ENCODE measurements around the gene VHLL.
A peak's percentile ranks its signal among the peaks of the same experiment; 100 is the strongest.

The VHLL gene

GRCh38 chr1:156342166-156342955 is 43.3 kb upstream of the VHLL start:
- peaks cover 6% of the 10 kb centered on the region for H3K79me2 ChIP-seq (ENCODE audit: control insufficient read depth, insufficient read depth, low read length)
- H3K4ac ChIP-seq (ENCODE audit: low read depth, low read length): no peak overlapping the region
- no peak overlapping the region for H3K23ac ChIP-seq (ENCODE audit: low read length)
- no peak overlapping the region for H3K4me3 ChIP-seq (ENCODE audit: low read length)
- H3K4me1 ChIP-seq (ENCODE audit: control insufficient read depth, low read depth, low read length): no peaks in the 10 kb centered on the region
- H3K56ac ChIP-seq (ENCODE audit: low read length): no peak overlapping the region
- no peaks in the 10 kb centered on the region for H3K27me3 ChIP-seq (ENCODE audit: insufficient read depth, low read length, poor library complexity)
- no peak overlapping the region for H3K18ac ChIP-seq (ENCODE audit: low read length)
- H2AK5ac ChIP-seq (ENCODE audit: low read length): no peak overlapping the region
- no peak overlapping the region for H2BK15ac ChIP-seq (replicated peaks; ENCODE audit: low read depth)
- no peaks in the 10 kb centered on the region for H3K36me3 ChIP-seq (ENCODE audit: control insufficient read depth, insufficient read depth, low read length)
- H3K79me1 ChIP-seq (ENCODE audit: low read length): no peaks in the 10 kb centered on the region
- no peak overlapping the region for H3K27ac ChIP-seq (ENCODE audit: low read depth, low read length)
- WGBS (ENCODE audit: extremely low coverage, insufficient coverage, low lambda C conversion rate): no CpG with 5 or more reads among the region's 1 CpG
- H2BK120ac ChIP-seq (ENCODE audit: low read depth, low read length): no peak overlapping the region
- H3K9ac ChIP-seq (ENCODE audit: low read length): no peak overlapping the region
- no peak for DNase-seq
- no peak overlapping the region for H3K4me2 ChIP-seq (ENCODE audit: low read length)
- H4K8ac ChIP-seq (ENCODE audit: low read depth, low read length): no peak overlapping the region
- no peak overlapping the region for H2BK5ac ChIP-seq (ENCODE audit: low read length)
- H4K5ac ChIP-seq (ENCODE audit: low read length): no peak overlapping the region

GRCh38 chr1:156338180-156338976 is 39.3 kb upstream of the VHLL start, which contains the start of the genes CCT3 and TSACC:
CCT3 (minus strand) TSS chr1:156338292; CDS start chr1:156338184, 108 bp downstream.
TSACC (plus strand) TSS chr1:156338526; CDS start chr1:156339758, 1,232 bp downstream.
- H2AK5ac ChIP-seq (ENCODE audit: low read length): peak within 1 kb of the TSS; percentile 33
- peak within 1 kb of the TSS; percentile 90 for H3K4me2 ChIP-seq (ENCODE audit: low read length)
- no peak within 1 kb of the TSS for H4K8ac ChIP-seq (ENCODE audit: low read depth, low read length)
- H3K79me1 ChIP-seq (ENCODE audit: low read length): peaks cover 8% of the 10 kb centered on the region
- peaks cover 2% of the 10 kb centered on the region for H3K4me1 ChIP-seq (ENCODE audit: control insufficient read depth, low read depth, low read length)
- no peak within 1 kb of the TSS for H4K5ac ChIP-seq (ENCODE audit: low read length)
- H3K18ac ChIP-seq (ENCODE audit: low read length): no peak within 1 kb of the TSS
- peak within 1 kb of the TSS; percentile 88 for H3K4me3 ChIP-seq (ENCODE audit: low read length)
- no CpG with 5 or more reads among the region's 47 CpGs for WGBS (ENCODE audit: extremely low coverage, insufficient coverage, low lambda C conversion rate)
- no peak within 1 kb of the TSS for H2BK15ac ChIP-seq (replicated peaks; ENCODE audit: low read depth)
- peaks cover 4% of the 10 kb centered on the region for H3K36me3 ChIP-seq (ENCODE audit: control insufficient read depth, insufficient read depth, low read length)
- peak within 1 kb of the TSS; percentile 24 for H3K27ac ChIP-seq (ENCODE audit: low read depth, low read length)
- peak within 1 kb of the TSS; percentile 33 for H3K23ac ChIP-seq (ENCODE audit: low read length)
- H2BK5ac ChIP-seq (ENCODE audit: low read length): peak within 1 kb of the TSS; percentile 48
- H3K56ac ChIP-seq (ENCODE audit: low read length): peak within 1 kb of the TSS; percentile 97
- H3K79me2 ChIP-seq (ENCODE audit: control insufficient read depth, insufficient read depth, low read length): peaks cover 31% of the 10 kb centered on the region
- H3K4ac ChIP-seq (ENCODE audit: low read depth, low read length): peak within 1 kb of the TSS; percentile 24
- H2BK120ac ChIP-seq (ENCODE audit: low read depth, low read length): no peak within 1 kb of the TSS
- H3K9ac ChIP-seq (ENCODE audit: low read length): peak within 1 kb of the TSS; percentile 96
- DNase-seq: peak; percentile 100
- no peaks in the 10 kb centered on the region for H3K27me3 ChIP-seq (ENCODE audit: insufficient read depth, low read length, poor library complexity)

DNA sequence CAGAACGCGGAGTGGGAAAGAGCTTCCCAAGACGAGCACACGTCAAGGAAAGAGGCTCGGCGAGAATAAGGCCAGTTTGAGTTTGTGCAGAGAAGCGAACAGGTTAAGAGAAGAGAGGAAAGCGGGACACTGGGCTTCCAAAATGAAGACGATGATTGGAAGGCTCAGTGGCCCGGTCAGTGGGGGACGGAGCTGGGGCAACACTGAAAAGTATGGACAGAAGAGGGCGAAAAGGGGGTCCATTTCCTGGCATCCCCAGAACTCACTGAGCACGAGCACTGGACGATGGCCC is 38.7 kb upstream of the VHLL start:
- peak overlapping the region; percentile 33 for H2AK5ac ChIP-seq (ENCODE audit: low read length)
- no peak overlapping the region for H4K5ac ChIP-seq (ENCODE audit: low read length)
- peaks cover 8% of the 10 kb centered on the region for H3K79me1 ChIP-seq (ENCODE audit: low read length)
- H3K18ac ChIP-seq (ENCODE audit: low read length): no peak overlapping the region
- H3K4me2 ChIP-seq (ENCODE audit: low read length): peak overlapping the region; percentile 22
- H3K4me3 ChIP-seq (ENCODE audit: low read length): peak overlapping the region; percentile 88
- H3K56ac ChIP-seq (ENCODE audit: low read length): peak overlapping the region; percentile 97
- H3K4me1 ChIP-seq (ENCODE audit: control insufficient read depth, low read depth, low read length): peaks cover 2% of the 10 kb centered on the region
- peak overlapping the region; percentile 18 for H3K4ac ChIP-seq (ENCODE audit: low read depth, low read length)
- H3K9ac ChIP-seq (ENCODE audit: low read length): peak overlapping the region; percentile 96
- no peak overlapping the region for H2BK15ac ChIP-seq (replicated peaks; ENCODE audit: low read depth)
- peaks cover 31% of the 10 kb centered on the region for H3K79me2 ChIP-seq (ENCODE audit: control insufficient read depth, insufficient read depth, low read length)
- H3K23ac ChIP-seq (ENCODE audit: low read length): peak overlapping the region; percentile 33
- H2BK120ac ChIP-seq (ENCODE audit: low read depth, low read length): no peak overlapping the region
- H3K36me3 ChIP-seq (ENCODE audit: control insufficient read depth, insufficient read depth, low read length): peaks cover 4% of the 10 kb centered on the region
- H3K27ac ChIP-seq (ENCODE audit: low read depth, low read length): peak overlapping the region; percentile 24
- H3K27me3 ChIP-seq (ENCODE audit: insufficient read depth, low read length, poor library complexity): no peaks in the 10 kb centered on the region
- peak overlapping the region; percentile 48 for H2BK5ac ChIP-seq (ENCODE audit: low read length)
- no peak for DNase-seq
- no peak overlapping the region for H4K8ac ChIP-seq (ENCODE audit: low read depth, low read length)
- no CpG with 5 or more reads among the region's 14 CpGs for WGBS (ENCODE audit: extremely low coverage, insufficient coverage, low lambda C conversion rate)

GRCh38 chr1:156337052-156337887 is 38.2 kb upstream of the VHLL start:
- no CpG with 5 or more reads among the region's 34 CpGs for WGBS (ENCODE audit: extremely low coverage, insufficient coverage, low lambda C conversion rate)
- peak overlapping the region; percentile 24 for H3K4ac ChIP-seq (ENCODE audit: low read depth, low read length)
- no peak overlapping the region for H4K8ac ChIP-seq (ENCODE audit: low read depth, low read length)
- H3K4me3 ChIP-seq (ENCODE audit: low read length): peak overlapping the region; percentile 88
- no peak overlapping the region for H2BK15ac ChIP-seq (replicated peaks; ENCODE audit: low read depth)
- H2BK120ac ChIP-seq (ENCODE audit: low read depth, low read length): no peak overlapping the region
- peaks cover 8% of the 10 kb centered on the region for H3K79me1 ChIP-seq (ENCODE audit: low read length)
- peak overlapping the region; percentile 97 for H3K56ac ChIP-seq (ENCODE audit: low read length)
- H3K9ac ChIP-seq (ENCODE audit: low read length): peak overlapping the region; percentile 96
- peaks cover 2% of the 10 kb centered on the region for H3K4me1 ChIP-seq (ENCODE audit: control insufficient read depth, low read depth, low read length)
- peaks cover 31% of the 10 kb centered on the region for H3K79me2 ChIP-seq (ENCODE audit: control insufficient read depth, insufficient read depth, low read length)
- H2AK5ac ChIP-seq (ENCODE audit: low read length): no peak overlapping the region
- peak overlapping the region; percentile 33 for H3K23ac ChIP-seq (ENCODE audit: low read length)
- H3K27ac ChIP-seq (ENCODE audit: low read depth, low read length): peak overlapping the region; percentile 24
- H3K27me3 ChIP-seq (ENCODE audit: insufficient read depth, low read length, poor library complexity): no peaks in the 10 kb centered on the region
- peaks cover 4% of the 10 kb centered on the region for H3K36me3 ChIP-seq (ENCODE audit: control insufficient read depth, insufficient read depth, low read length)
- H2BK5ac ChIP-seq (ENCODE audit: low read length): peak overlapping the region; percentile 48
- H4K5ac ChIP-seq (ENCODE audit: low read length): no peak overlapping the region
- no peak for DNase-seq
- peak overlapping the region; percentile 63 for H3K4me2 ChIP-seq (ENCODE audit: low read length)
- no peak overlapping the region for H3K18ac ChIP-seq (ENCODE audit: low read length)

DNA sequence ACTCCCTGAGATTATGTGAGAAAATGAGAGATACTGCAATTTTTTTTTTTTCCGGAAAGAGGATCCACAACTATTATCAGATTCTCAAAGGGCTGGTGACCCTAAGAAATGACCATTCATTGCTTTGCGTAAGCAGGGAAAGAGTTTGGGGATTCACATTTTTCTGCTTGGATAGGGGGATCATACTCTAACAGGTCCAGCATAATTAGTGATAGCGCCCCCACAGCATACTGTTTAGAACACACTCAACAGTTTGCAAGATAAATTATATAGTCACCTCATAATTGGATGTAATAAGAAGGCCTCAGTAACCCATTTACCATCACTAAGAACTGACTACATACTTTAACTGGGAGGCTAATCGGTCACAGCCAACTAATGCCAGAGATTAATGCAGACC is 37.1 kb upstream of the VHLL start:
- no peak overlapping the region for H4K8ac ChIP-seq (ENCODE audit: low read depth, low read length)
- H3K4me1 ChIP-seq (ENCODE audit: control insufficient read depth, low read depth, low read length): peaks cover 2% of the 10 kb centered on the region
- H3K79me2 ChIP-seq (ENCODE audit: control insufficient read depth, insufficient read depth, low read length): peaks cover 31% of the 10 kb centered on the region
- no peak overlapping the region for H3K23ac ChIP-seq (ENCODE audit: low read length)
- peak; percentile 13 for DNase-seq
- H2BK120ac ChIP-seq (ENCODE audit: low read depth, low read length): no peak overlapping the region
- no peak overlapping the region for H2BK15ac ChIP-seq (replicated peaks; ENCODE audit: low read depth)
- H4K5ac ChIP-seq (ENCODE audit: low read length): no peak overlapping the region
- no peak overlapping the region for H3K18ac ChIP-seq (ENCODE audit: low read length)
- H3K27me3 ChIP-seq (ENCODE audit: insufficient read depth, low read length, poor library complexity): no peaks in the 10 kb centered on the region
- no CpG with 5 or more reads among the region's 4 CpGs for WGBS (ENCODE audit: extremely low coverage, insufficient coverage, low lambda C conversion rate)
- H2BK5ac ChIP-seq (ENCODE audit: low read length): no peak overlapping the region
- peak overlapping the region; percentile 9 for H3K4me3 ChIP-seq (ENCODE audit: low read length)
- H3K56ac ChIP-seq (ENCODE audit: low read length): peak overlapping the region; percentile 62
- peaks cover 8% of the 10 kb centered on the region for H3K79me1 ChIP-seq (ENCODE audit: low read length)
- H3K9ac ChIP-seq (ENCODE audit: low read length): peak overlapping the region; percentile 96
- H3K4me2 ChIP-seq (ENCODE audit: low read length): peak overlapping the region; percentile 63
- H3K4ac ChIP-seq (ENCODE audit: low read depth, low read length): no peak overlapping the region
- no peak overlapping the region for H2AK5ac ChIP-seq (ENCODE audit: low read length)
- H3K36me3 ChIP-seq (ENCODE audit: control insufficient read depth, insufficient read depth, low read length): peaks cover 4% of the 10 kb centered on the region
- no peak overlapping the region for H3K27ac ChIP-seq (ENCODE audit: low read depth, low read length)

All from mesendoderm (in vitro differentiated cells).